GM18909 (cell line): Measurements from ENCODE around the gene MARCKSL1.

ENCODE experiments used
- ATAC-seq: cut with Tn5 transposase; IDR thresholded peaks from one replicate; pipeline ENCODE4 v1.9.1; 2021; ENCODE audit warnings: mild to moderate bottlenecking; ENCODE audit not compliant: unreplicated experiment, poor library complexity

MARCKSL1 gene

DNA sequence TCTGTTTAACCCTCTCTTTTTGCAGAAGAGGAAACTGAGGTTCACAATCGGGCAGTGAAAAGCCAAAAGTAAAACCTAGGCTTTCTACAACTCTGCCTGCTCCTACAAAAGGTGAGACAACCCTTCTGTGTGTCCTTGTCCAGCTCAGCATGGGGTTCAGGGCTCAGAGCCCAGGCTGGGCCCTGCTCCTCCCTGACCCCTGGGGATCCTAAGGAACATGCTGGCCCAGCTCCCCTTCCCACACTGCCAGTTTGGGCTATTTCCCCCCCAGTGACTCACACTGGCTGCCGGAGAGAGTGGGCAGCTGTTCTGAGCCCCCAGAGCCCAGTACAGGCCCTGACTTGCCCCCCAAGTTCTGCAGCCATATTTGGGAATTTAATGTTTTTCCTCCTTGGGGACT lies 17.4 kb upstream of the MARCKSL1 start:
- ATAC-seq, result no peak

DNA sequence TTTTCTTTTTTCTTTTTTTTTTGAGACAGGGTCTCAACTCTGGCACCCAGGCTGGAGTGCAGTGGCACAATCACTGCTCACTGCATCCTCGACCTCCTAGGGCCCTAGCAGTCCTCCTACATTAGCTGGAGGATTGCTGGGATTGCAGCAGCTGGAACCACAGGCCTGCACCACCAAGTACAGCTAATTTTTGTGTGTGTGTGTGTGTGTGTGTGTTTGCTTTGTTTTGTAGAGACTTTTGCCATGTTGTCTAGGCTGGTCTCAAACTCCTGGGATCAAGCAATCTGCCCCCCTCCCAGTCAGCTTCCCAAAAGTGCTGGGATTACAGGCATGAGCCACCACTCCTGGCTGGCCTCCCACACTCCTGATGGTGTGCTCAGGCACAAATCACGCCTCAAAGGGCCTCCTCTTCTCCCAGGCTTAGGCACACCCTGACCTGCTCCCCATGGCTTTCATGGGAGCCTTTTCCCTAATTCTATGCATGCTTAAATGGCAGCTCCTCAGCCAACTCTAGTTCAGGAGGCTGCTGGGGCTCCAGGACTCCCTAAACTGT lies 16.9 kb upstream of the MARCKSL1 start:
- no peak for ATAC-seq

GRCh38 chr1:32352239-32352745 lies 16.3 kb upstream of the MARCKSL1 start:
- ATAC-seq, result no peak

- ATAC-seq, result peak; percentile 89
These were observed 15.6 kb upstream of the MARCKSL1 start for GRCh38 chr1:32351399-32352238.

- ATAC-seq, result peak; percentile 42
These were observed 14.9 kb upstream of the MARCKSL1 start for GRCh38 chr1:32350785-32351398.

GRCh38 chr1:32349211-32349708 lies 13.2 kb upstream of the MARCKSL1 start:
- no peak for ATAC-seq

- ATAC-seq, result no peak
These were observed 10.6 kb upstream of the MARCKSL1 start for GRCh38 chr1:32346532-32347157.

DNA sequence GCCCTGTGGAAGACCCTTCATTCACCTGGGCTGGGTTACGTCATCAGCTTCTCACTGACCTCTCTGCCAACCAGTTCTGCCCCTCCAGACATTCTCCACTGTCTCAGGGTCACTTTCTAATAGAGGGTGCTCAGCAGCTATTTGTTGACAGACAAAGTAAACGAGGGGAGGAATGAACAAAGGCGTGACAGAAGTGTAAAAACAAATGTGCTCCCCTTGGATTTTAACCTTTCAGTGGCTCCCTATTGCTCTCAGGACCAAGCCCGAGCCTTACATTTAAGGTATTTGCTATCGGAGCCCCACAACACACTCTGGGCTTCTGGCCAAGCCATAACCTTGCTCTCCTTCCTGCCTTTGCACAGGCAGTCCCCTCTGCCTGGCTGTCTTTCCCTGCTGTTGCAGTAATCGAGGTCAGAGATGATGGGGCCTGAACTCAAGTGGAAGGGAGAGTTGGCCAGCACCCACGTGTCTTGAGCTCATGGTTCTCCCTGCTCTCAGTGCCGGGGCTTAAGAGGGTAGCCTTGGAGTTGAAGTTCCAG lies 9.3 kb upstream of the MARCKSL1 start:
- no peak for ATAC-seq

DNA sequence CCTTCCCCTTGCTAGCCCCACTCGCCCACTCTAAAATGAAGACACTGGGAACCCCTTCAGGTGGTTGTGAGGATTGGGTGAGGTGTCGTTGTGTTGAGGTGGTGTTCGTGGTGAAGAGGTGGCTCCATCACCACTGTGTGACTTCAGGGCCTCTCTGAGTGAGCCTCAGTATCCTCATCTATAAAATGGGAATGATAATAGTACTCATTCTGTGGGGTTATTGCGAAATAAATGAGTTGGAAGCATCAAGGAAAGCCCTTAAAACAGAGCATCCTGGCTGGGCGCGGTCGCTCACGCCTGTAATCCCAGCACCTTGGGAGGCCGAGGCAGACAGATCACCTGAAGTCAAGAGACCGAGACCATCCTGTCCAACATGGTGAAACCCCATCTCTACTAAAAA lies 6.7 kb upstream of the MARCKSL1 start:
- ATAC-seq, result no peak

- ATAC-seq, result no peak
These were observed 5.9 kb upstream of the MARCKSL1 start for GRCh38 chr1:32341971-32342370.

DNA sequence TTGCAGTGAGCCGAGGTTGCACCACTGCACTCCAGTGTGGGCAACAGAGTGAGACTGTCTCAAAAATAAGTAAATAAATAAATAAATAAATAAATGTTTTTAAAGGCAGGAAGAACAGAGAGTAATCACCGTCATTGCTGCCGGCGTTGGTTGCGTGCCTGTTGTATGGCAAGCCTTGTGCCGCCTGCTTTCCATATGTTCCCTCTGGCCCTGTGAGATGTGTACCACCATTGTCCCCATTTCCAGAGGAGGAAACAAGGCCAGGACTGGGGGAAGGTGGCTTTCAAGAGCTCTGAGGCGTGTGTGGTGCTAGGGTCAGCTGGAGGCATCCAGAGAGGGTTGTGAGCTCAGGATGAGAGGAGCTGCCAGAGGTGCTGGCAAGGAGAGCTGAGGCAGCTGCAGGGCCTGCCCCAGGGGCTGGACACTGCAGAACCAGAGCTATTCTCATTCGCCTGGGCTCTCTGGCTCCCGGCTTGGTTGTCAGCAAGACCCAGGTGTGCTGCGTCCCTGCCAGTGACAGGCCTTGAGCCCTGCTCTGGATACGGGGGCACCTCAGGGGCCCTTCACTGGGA lies 5.2 kb upstream of the MARCKSL1 start:
- ATAC-seq, result no peak

DNA sequence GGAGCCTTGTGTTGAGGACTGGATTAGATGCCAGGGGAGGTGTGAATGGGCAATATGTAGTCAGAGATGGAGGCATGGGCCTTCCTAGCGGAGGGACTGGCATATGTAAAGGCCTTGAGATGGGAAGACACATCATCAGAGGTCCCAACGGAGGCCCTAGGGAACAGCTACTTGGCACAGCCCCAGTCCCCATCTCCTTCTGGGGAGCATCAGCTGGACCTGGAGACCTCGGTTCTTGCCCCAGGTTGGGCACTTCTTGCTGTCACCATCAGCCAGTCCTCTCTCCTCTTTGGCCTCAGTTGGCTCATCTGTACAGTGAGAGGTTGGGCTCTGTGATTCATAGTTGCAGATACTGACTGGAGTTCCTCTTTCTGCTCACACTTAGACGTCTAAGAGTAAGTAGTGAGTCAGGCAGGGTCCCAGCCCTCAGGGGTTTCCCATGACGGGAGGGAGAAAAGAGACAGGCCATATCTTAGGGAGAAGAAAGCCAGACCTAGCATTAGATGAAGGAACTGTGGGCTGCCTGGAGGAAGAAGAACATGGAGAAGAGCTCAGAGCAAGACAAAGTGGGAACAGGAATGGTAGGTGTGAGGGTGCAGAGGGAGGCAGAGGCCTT lies 3.4 kb upstream of the MARCKSL1 start:
- ATAC-seq, result no peak

DNA sequence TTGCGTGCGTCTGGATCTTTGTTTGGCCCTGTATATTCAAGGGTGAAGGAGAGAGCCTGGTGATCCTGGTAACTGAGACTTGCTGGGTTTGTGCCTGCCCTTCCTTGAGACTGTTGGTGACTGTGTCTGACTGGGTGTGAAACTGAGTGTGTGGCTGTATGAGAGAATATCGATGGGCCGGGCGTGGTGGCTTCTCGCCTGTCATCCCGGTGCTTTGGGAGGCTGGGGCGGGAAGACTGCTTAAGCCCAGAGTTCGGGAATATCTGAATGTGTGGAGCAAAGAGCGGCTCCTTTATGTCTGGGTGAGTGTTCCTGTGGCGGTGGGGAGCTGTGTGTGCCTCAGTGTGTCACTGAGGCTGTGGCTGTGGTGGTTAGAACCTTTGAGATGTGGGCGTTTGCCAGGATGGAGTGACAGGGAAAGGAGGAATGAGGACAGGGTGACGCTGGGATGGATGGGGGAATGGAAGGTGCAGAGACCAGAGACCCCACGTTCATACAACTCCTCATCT lies 2.7 kb upstream of the MARCKSL1 start:
- ATAC-seq, result no peak

DNA sequence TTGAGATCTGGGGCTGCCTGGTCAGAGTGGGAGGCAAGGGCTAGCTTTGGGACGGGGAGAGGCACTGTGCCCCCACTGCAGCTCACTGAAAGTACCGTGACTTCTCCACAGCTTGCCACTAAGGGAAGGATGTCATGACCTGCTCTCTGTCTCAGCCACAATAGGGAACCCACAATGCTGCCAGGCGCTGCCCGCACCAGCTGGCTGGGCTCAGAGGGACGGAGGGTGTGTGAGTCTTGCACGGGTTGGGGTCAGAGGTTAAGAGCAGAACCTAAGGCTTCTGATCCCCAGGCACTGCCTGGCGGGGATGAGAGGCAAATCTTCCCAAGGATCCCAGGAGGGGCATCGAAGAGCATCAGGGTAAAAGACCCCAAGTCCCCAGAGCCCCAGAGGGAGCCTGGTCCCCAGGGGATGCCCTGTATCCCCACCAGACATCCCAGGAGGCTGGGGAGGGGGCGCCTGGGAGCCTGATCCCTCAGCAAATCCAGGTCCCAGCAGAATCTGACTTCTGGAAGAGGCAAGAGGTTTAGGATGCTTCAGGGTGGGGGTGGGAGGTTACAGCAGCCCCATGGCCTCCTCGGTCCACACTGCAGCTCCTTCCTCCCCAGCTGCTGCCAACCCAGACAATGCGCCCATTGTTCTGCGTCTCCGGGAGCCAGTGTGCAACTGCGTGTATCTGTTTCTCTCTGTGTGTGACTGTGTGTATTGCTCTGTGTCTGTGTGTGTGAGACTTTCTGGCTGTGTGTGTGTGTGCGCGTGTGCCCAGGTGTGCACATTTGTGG lies 2.0 kb upstream of the MARCKSL1 start:
- ATAC-seq, result no peak

DNA sequence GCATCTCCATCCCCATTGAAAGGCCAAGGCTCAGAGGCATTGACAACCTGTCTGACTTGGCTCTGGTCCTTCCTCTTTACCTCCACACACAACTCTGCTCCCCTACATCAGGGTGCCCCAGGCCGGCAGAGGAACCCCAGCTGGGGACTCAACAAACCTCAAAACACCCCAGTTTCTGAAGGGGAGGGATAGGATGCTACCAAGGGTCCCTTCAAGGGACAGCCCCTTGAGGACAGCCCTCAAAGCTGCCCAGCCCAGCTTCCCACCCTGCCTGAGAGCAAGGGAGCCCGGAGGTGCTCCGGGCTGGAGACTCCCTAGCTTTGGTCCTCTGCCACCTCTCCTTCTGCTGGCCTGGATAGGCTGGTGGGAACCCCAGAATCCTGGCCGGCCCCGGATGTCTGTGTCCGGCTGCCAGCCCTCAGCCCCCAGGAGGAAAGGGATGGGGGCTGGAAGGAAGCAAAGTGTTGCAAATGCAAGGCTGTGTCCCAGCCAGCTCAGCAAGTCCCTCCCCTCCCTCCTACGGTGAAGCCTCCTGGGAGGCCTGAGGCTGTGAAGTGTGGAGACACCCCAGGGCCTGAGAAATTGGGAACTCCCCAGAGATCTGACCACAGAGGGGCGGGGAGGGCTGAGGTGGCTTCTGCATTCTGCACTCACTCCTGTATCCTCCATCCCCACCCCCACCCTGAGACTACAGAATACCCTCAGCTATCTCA lies 1.1 kb upstream of the MARCKSL1 start:
- ATAC-seq, result no peak

GRCh38 chr1:32336591-32336932 lies 529 bp upstream of the MARCKSL1 start:
- ATAC-seq, result no peak

DNA sequence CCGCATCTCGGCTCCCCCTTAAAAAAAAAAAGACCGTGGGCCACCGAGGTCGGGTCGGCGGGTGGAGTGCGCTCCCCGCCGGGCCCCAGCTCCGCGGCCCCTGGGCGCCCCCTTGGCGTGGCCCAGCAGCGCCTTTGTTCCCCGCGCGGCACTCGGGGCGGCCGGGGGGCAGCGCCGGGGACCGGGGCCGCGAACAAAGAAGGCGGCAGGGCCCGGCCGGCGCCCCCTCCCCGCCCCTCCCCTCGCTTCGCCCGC lies 571 bp downstream of the MARCKSL1 start:
- peak; percentile 3 for ATAC-seq

- ATAC-seq, result peak; percentile 25
These were observed 1.0 kb downstream of the MARCKSL1 start for GRCh38 chr1:32334864-32335534.
